Measurements from ENCODE around the gene HPS5.

- TF ChIP-seq CTCF (IDR thresholded peaks at IDR 0.05), result no peak
- no peak for TF ChIP-seq POLR2A (IDR thresholded peaks at IDR 0.05)
Observed at GRCh38 chr11:18248561-18248960, 73.4 kb downstream of the HPS5 start, which contains the start of gene SAA2.

Measured in adrenal gland (tissue), 5 donors.